GM21447 (cell line): ENCODE data around the gene TPCN1.

ENCODE experiments used
- ATAC-seq: cut with Tn5 transposase; IDR thresholded peaks from one replicate; pipeline ENCODE4 v1.9.1; 2021; ENCODE audit not compliant: unreplicated experiment

TPCN1 gene

GRCh38 chr12:113278633-113279032, 57.4 kb downstream of the TPCN1 start:
- no peak for ATAC-seq

GRCh38 chr12:113284751-113285150, 63.5 kb downstream of the TPCN1 start:
- ATAC-seq, result no peak

- ATAC-seq, result no peak
Observed at GRCh38 chr12:113285679-113286610, 64.7 kb downstream of the TPCN1 start.

GRCh38 chr12:113286712-113287111, 65.4 kb downstream of the TPCN1 start:
- ATAC-seq, result no peak

GRCh38 chr12:113287146-113287898, 66.1 kb downstream of the TPCN1 start:
- no peak for ATAC-seq

- no peak for ATAC-seq
Observed at GRCh38 chr12:113287899-113288282, 66.6 kb downstream of the TPCN1 start.

- ATAC-seq, result no peak
Observed at GRCh38 chr12:113289361-113289760, 68.1 kb downstream of the TPCN1 start.

- ATAC-seq, result no peak
Observed at GRCh38 chr12:113290506-113290905, 69.2 kb downstream of the TPCN1 start.

- no peak for ATAC-seq
Observed at GRCh38 chr12:113291586-113291985, 70.3 kb downstream of the TPCN1 start.

- ATAC-seq, result no peak
Observed at GRCh38 chr12:113292091-113292490, 70.8 kb downstream of the TPCN1 start.

GRCh38 chr12:113292547-113292946, 71.3 kb downstream of the TPCN1 start:
- ATAC-seq, result no peak

- no peak for ATAC-seq
Observed at GRCh38 chr12:113293100-113293499, 71.8 kb downstream of the TPCN1 start.

- ATAC-seq, result no peak
Observed at GRCh38 chr12:113295886-113296556, 74.8 kb downstream of the TPCN1 start.

GRCh38 chr12:113296557-113297213, 75.4 kb downstream of the TPCN1 start:
- no peak for ATAC-seq

- no peak for ATAC-seq
Observed at GRCh38 chr12:113297214-113297587, 75.9 kb downstream of the TPCN1 start.

GRCh38 chr12:113297621-113298471, 76.6 kb downstream of the TPCN1 start:
- ATAC-seq, result no peak

- ATAC-seq, result no peak
Observed at GRCh38 chr12:113298472-113298817, 77.2 kb downstream of the TPCN1 start.

GRCh38 chr12:113298861-113299545, 77.7 kb downstream of the TPCN1 start:
- no peak for ATAC-seq

GRCh38 chr12:113299619-113300237, 78.5 kb downstream of the TPCN1 start:
- ATAC-seq, result no peak
